Pulmonary artery endothelial cell (primary cell): Measurements from ENCODE around the gene EPAS1. TPM values are rescaled to one million over a fixed set of nuclear protein-coding genes. Genes with fewer than 3 reads are reported as not detected.
"Not testable (repeated sequence)": the region's sequence is repeated elsewhere in the genome, so short reads cannot be mapped to it uniquely, and the experiment has no call there.

Experiments
- DNase-seq: peaks from one replicate; pipeline ENCODE4 v3.0.0-alpha.2; 2011; ENCODE audit warnings: low read depth, low spot score
- total RNA-seq: library from RNA; depleted of rRNA; stranded (reverse); fragments of >200 nt; gene quantifications from 2 replicates; pipeline ENCODE4 v1.2.3, GENCODE V29; 2014

EPAS1 gene
- total RNA-seq, 1 donor from 2014 or later = 115 TPM

DNA sequence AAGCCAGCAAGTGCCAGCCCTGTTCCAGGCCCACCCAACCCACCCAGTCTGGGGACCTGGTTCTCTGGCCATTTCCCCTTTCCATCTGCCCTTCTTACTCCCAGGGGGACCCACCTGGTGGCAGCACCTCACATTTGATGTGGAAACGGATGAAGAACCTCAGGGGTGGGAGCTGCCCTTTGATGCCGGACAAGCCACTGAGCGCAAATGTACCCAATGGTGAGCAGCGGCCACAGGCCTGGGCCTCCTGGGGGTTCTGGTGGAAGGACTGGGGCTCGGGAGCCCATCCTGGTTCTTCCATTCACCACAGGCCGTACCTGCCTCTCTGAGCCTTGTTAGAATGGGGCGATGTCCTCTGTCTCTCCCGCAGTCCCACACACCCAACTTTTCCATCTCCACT is 84.7 kb downstream of the EPAS1 start:
- DNase-seq = no peak

DNA sequence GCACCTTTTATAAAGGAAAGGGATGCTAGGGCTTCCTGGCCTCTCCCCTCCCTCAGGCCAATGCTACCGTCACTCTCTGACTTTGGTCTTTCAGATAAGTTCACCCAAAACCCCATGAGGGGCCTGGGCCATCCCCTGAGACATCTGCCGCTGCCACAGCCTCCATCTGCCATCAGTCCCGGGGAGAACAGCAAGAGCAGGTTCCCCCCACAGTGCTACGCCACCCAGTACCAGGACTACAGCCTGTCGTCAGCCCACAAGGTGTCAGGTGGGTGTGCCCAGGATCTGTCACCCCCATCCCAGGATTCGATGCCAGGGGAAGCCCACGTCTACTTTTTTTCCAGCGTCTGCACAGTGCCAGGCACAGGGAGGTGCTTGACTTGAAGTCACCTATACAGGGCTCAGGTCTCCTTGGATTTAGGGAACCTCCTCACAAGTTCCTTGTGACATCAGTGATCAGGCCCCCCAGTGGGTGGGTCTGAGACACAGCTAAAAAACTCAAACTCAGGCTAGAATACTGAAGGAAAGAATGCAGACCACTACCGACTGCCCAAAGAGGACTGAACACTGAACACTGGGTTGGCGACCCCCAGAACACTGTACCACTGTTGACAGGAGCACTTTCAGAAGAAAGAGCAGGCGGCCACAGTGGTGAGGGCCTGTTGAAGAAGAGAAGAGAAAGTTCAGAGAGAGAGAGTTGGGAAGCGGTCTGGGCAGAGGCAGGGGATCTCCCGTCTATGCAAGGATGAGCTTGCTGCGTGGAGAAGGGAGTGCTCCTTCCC is 85.3 kb downstream of the EPAS1 start:
- no peak for DNase-seq

- DNase-seq = no peak
These were observed 85.8 kb downstream of the EPAS1 start for GRCh38 chr2:46383113-46383395.

- no peak for DNase-seq
These were observed 86.7 kb downstream of the EPAS1 start for GRCh38 chr2:46383784-46384456.

GRCh38 chr2:46384457-46384815 is 87.2 kb downstream of the EPAS1 start:
- no peak for DNase-seq

DNA sequence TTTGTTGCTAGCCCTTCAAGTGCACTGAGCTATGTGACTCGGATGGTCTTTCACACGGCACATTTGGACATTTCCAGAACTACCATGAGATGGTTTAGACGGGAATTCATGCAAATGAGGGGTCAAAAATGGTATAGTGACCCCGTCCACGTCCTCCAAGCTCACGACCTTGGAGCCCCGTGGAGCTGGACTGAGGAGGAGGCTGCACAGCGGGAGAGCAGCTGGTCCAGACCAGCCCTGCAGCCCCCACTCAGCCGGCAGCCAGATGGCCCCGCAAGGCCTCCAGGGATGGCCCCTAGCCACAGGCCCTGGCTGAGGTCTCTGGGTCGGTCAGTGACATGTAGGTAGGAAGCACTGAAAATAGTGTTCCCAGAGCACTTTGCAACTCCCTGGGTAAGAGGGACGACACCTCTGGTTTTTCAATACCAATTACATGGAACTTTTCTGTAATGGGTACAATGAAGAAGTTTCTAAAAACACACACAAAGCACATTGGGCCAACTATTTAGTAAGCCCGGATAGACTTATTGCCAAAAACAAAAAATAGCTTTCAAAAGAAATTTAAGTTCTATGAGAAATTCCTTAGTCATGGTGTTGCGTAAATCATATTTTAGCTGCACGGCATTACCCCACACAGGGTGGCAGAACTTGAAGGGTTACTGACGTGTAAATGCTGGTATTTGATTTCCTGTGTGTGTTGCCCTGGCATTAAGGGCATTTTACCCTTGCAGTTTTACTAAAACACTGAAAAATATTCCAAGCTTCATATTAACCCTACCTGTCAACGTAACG is 88.8 kb downstream of the EPAS1 start:
- DNase-seq = no peak

GRCh38 chr2:46386763-46387162 is 89.6 kb downstream of the EPAS1 start:
- DNase-seq = no peak

DNA sequence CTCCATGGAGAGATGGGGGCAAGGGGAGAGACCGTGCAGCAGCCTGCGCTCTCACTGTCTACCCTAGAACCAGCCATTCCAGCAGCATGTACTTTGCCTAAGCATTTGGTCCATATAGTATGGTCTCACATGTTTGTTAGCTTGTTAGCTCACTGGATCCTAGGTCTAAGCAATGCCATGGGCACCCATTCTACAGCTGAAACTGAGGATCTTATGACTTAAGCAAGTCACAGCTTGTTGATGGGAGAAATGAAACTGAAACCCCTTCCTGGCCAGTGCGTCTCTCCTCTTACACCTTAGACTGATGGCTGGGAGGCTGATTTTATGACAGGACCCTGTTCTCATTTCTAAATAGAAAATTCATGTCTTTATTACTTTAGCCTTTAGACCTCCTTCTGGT is 90.1 kb downstream of the EPAS1 start:
- DNase-seq = no peak

GRCh38 chr2:46387886-46388515 is 90.8 kb downstream of the EPAS1 start:
- no peak for DNase-seq

GRCh38 chr2:46388881-46389280 is 91.7 kb downstream of the EPAS1 start:
- no peak for DNase-seq

DNA sequence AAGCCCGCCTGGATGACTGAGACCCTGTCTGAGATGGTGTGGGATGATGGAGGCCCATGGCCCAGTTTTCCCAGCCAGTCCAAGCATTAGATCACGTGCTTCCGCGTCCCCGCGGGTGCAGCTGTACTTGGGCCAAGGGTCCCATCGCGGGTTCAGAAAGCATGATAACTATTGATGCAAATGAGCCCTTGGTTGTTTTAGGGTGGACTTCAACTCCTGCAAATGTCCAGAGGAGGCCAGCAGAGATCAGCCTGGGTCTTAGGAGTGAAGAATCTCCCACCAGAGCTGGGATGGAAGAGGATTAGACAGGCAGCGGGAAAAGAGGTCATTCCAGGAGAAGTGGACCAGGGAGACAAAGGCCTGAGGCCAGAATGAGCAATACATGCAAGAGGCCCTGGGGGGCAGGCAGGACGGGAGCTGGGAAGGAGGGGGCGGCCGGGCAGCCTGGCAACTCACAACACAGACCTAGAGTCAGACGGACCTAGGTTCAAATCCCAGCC is 92.3 kb downstream of the EPAS1 start:
- DNase-seq = no peak

DNA sequence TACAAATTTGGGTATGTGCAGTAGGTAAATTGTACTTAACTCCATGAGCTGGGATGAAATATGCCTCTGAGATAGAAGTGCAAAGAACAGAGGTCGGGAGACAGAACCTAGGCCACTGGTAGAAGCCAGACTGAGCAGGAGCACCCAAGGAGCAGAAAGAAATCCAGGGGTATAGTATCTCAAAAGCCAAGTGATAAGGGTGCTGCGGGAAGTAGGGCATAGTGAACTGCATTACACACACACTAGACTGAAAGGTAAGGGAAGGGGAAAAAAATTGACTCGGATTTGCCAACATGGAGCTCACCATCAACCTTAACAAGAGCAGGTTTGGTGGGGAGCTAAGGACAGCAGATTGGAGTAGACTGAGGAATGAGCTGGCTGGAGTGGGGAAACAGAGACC is 92.8 kb downstream of the EPAS1 start:
- no peak for DNase-seq

GRCh38 chr2:46390901-46391395 is 93.7 kb downstream of the EPAS1 start:
- no peak for DNase-seq

GRCh38 chr2:46392561-46393346 is 95.5 kb downstream of the EPAS1 start:
- DNase-seq = no peak

DNA sequence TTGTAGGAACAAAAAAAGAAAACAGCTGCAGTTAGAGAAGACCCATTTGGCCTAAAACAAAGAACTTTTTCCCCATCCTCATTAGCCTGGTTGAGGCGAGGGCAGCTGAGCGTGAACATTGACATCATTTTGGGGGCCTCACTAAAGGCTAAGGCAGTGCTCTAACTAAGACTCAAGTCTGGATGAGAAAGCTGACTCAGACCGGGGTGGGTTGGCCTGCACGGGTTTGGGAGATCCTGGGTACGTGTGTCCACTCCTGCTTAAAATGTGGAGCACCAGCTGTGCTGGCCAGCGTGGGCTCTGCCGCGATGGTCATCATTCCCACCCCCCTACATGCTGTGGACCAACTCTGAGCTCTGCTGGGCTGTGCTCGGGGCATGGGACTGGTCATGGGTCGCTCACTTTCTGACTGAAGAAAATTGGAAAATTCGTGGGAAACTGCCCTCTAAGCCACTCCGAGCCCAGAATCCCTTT is 96.2 kb downstream of the EPAS1 start:
- no peak for DNase-seq

- DNase-seq = no peak
These were observed 96.7 kb downstream of the EPAS1 start for GRCh38 chr2:46393865-46394264.

- no peak for DNase-seq
These were observed 97.7 kb downstream of the EPAS1 start for GRCh38 chr2:46394649-46395510.

GRCh38 chr2:46395730-46396129 is 98.5 kb downstream of the EPAS1 start:
- DNase-seq = not testable (repeated sequence)

- DNase-seq = no peak
These were observed 102.8 kb downstream of the EPAS1 start for GRCh38 chr2:46400016-46400415.

DNA sequence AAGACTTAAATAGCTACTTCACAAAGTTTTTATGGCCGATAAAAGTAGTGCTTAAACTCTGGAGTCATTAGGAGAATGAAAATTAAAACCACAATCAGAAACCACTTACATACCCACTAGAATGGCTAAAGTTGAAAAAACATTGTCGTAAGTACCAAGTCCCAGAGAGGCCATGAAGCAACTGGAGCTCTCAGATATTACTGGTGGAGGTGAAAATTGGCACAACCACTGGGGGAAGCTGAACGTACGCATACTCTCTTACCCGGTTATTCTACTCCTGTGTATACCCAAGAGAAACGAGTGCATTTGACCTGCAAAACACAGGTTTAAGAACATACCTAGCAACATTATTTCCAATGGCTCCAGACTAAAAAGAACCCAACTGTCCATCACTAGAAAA is 105.7 kb downstream of the EPAS1 start:
- DNase-seq = no peak
